ENCODE data around the gene FOLR1.

GRCh38 chr11:72237112-72237931, 45.4 kb downstream of the FOLR1 start:
- no peak for TF ChIP-seq POLR2AphosphoS5 (IDR thresholded peaks at IDR 0.05; ENCODE audit: borderline replicate concordance, low read depth, low read length)
- no peak for TF ChIP-seq EZH2 (IDR thresholded peaks at IDR 0.05)
